Endothelial cell (in vitro differentiated cells): ENCODE measurements around the gene TRIM26. TPM values are rescaled to one million over a fixed set of nuclear protein-coding genes. Genes with fewer than 3 reads are reported as not detected.

Experiments used
- DNase-seq: peaks from one replicate; pipeline ENCODE4 v3.0.0; 2021; ENCODE audit warnings: low spot score
- H3K27ac Mint-ChIP-seq: one replicate; pipeline ENCODE4 v1.8.0; 2021; ENCODE audit warnings: mixed read lengths, inconsistent platforms; ENCODE audit not compliant: unreplicated experiment
- H3K27me3 Mint-ChIP-seq: one replicate; pipeline ENCODE4 v1.8.0; 2021; ENCODE audit warnings: mild to moderate bottlenecking, moderate library complexity, mixed read lengths, inconsistent platforms; ENCODE audit not compliant: unreplicated experiment
- H3K36me3 Mint-ChIP-seq: one replicate; pipeline ENCODE4 v1.8.0; 2021; ENCODE audit warnings: mild to moderate bottlenecking, low read depth, mixed read lengths, inconsistent platforms; ENCODE audit not compliant: unreplicated experiment
- H3K4me1 Mint-ChIP-seq: one replicate; pipeline ENCODE4 v1.8.0; 2021; ENCODE audit warnings: mild to moderate bottlenecking, mixed read lengths, inconsistent platforms; ENCODE audit not compliant: unreplicated experiment
- H3K4me3 Mint-ChIP-seq: one replicate; pipeline ENCODE4 v1.8.0; 2021; ENCODE audit warnings: mild to moderate bottlenecking, mixed read lengths, inconsistent platforms; ENCODE audit not compliant: unreplicated experiment
- H3K9me3 Mint-ChIP-seq: one replicate; pipeline ENCODE4 v1.8.0; 2021; ENCODE audit warnings: mixed read lengths, inconsistent platforms; ENCODE audit not compliant: unreplicated experiment
- CTCF ChIP-seq: fragments of 200-600 bp; sonication (generic); IDR thresholded peaks from one replicate; pipeline ENCODE4 v1.5.0; 2021; ENCODE audit warnings: antibody characterized with exemption; ENCODE audit not compliant: unreplicated experiment
- total RNA-seq: library from RNA; stranded (reverse); fragmentation: NEBNext Ultra II Directional; extraction: Animal tissue kit (Norgen Biotek cat#: 25700); gene quantifications from one replicate; pipeline ENCODE4 v1.2.1, GENCODE V29; 2021; ENCODE audit not compliant: unreplicated experiment

The TRIM26 gene
- total RNA-seq, 1 donor from 2014 or later: 27.1 TPM

- Mint-ChIP-seq H3K27ac (no peak overlapping the region), H3K4me3 (no peak overlapping the region), H3K36me3 (no peaks in the 10 kb centered on the region), H3K27me3 (peaks cover 4% of the 10 kb centered on the region), H3K4me1 (no peaks in the 10 kb centered on the region), H3K9me3 (no peaks in the 10 kb centered on the region)
- no peak for DNase-seq
- no peak for TF ChIP-seq CTCF
Observed at GRCh38 chr6:30149858-30150550, 63.2 kb downstream of the TRIM26 start.

- H3K27me3 Mint-ChIP-seq: peaks cover 4% of the 10 kb centered on the region
- no peaks in the 10 kb centered on the region for H3K9me3 Mint-ChIP-seq
- H3K4me3 Mint-ChIP-seq: no peak overlapping the region
- no peak for DNase-seq
- H3K27ac Mint-ChIP-seq: no peak overlapping the region
- H3K4me1 Mint-ChIP-seq: no peaks in the 10 kb centered on the region
- no peak for TF ChIP-seq CTCF
- no peaks in the 10 kb centered on the region for H3K36me3 Mint-ChIP-seq
Observed at GRCh38 chr6:30149234-30149633, 64.0 kb downstream of the TRIM26 start.

- Mint-ChIP-seq H3K27ac (no peak overlapping the region), H3K9me3 (no peaks in the 10 kb centered on the region), H3K4me1 (no peaks in the 10 kb centered on the region), H3K27me3 (peaks cover 4% of the 10 kb centered on the region), H3K4me3 (no peak overlapping the region), H3K36me3 (no peaks in the 10 kb centered on the region)
- no peak for DNase-seq
- no peak for TF ChIP-seq CTCF
Observed at GRCh38 chr6:30147096-30147495, 66.1 kb downstream of the TRIM26 start.

GRCh38 chr6:30145818-30146217 is 67.4 kb downstream of the TRIM26 start:
- no peaks in the 10 kb centered on the region for H3K9me3 Mint-ChIP-seq
- TF ChIP-seq CTCF: no peak
- no peak overlapping the region for H3K4me3 Mint-ChIP-seq
- H3K27me3 Mint-ChIP-seq: peaks cover 7% of the 10 kb centered on the region
- no peak overlapping the region for H3K27ac Mint-ChIP-seq
- no peaks in the 10 kb centered on the region for H3K4me1 Mint-ChIP-seq
- no peaks in the 10 kb centered on the region for H3K36me3 Mint-ChIP-seq
- no peak for DNase-seq

GRCh38 chr6:30144811-30145210 is 68.4 kb downstream of the TRIM26 start:
- Mint-ChIP-seq H3K27me3 (peaks cover 7% of the 10 kb centered on the region), H3K27ac (no peak overlapping the region), H3K36me3 (no peaks in the 10 kb centered on the region), H3K9me3 (no peaks in the 10 kb centered on the region), H3K4me1 (no peaks in the 10 kb centered on the region), H3K4me3 (no peak overlapping the region)
- no peak for TF ChIP-seq CTCF
- no peak for DNase-seq
